B cell (primary cell): ENCODE results near the gene ZNF334. TPM values are rescaled to one million over a fixed set of nuclear protein-coding genes. Genes with fewer than 3 reads are reported as not detected.

Source experiments
- ATAC-seq: fragments of 200-7000 bp; cut with Tn5 transposase; one replicate; pipeline ENCODE4 v1.10.0; 2021; ENCODE audit warnings: low read depth, mild to moderate bottlenecking, moderate number of reproducible peaks, moderate library complexity
- CTCF ChIA-PET: fragments of 350-600 bp; sonication (Branson Sonifier 250); formaldehyde crosslinking; loops from one replicate; lab custom pipeline; 2021; ENCODE audit warnings: antibody characterized with exemption, inconsistent platforms; lab: Charles Lee
- POLR2A ChIA-PET: fragments of 350-600 bp; sonication (Branson Sonifier 250); formaldehyde crosslinking; loops from one replicate; lab custom pipeline; 2021; ENCODE audit warnings: antibody characterized with exemption; lab: Charles Lee
- DNase-seq: peaks from one replicate; pipeline ENCODE4 v3.0.0; 2013
- H2AFZ ChIP-seq: 2 replicates; pipeline ENCODE4 v1.6.1; 2012; ENCODE audit warnings: mild to moderate bottlenecking, low read depth, low read length; ENCODE audit not compliant: insufficient read depth, poor library complexity, severe bottlenecking
- H3K27ac ChIP-seq, 2 donors: 1 replicate in 1 of 2; 2 replicates in 1 of 2; pipeline ENCODE4 v1.5.1; 2012 to 2013; ENCODE audit warnings: low read length in 2 of 2, mild to moderate bottlenecking in 2 of 2, moderate library complexity in 1 of 2
- H3K27me3 ChIP-seq, 4 experiments: fragments of 200-600 bp in 1 of 4; sonication (generic) in 1 of 4; replicated peaks in 1 of 4; 1 replicate in 2 of 4; 2 replicates in 2 of 4; pipeline versions ENCODE4 v1.6.1 to v1.7.0; 2013 to 2016; ENCODE audit warnings: low read length in 3 of 4, mild to moderate bottlenecking in 2 of 4, mixed read lengths in 1 of 4, moderate library complexity in 1 of 4; ENCODE audit not compliant: insufficient read depth in 4 of 4, control insufficient read depth in 3 of 4; ENCODE audit errors: control extremely low read depth in 1 of 4
- H3K36me3 ChIP-seq, 2 experiments: replicated peaks in 1 of 2; 1 replicate in 1 of 2; 2 replicates in 1 of 2; pipeline versions ENCODE4 v1.6.1 to v1.7.1; 2013; ENCODE audit warnings: low read length in 1 of 2; ENCODE audit not compliant: insufficient read depth in 2 of 2, control insufficient read depth in 1 of 2; ENCODE audit errors: control extremely low read depth in 1 of 2, extremely low read depth in 1 of 2
- H3K4me1 ChIP-seq, 2 donors: fragments of 200-600 bp in 1 of 2; sonication (generic) in 1 of 2; 1 replicate in 1 of 2; 2 replicates in 1 of 2; pipeline versions ENCODE4 v1.5.1 to v1.6.1; 2013 to 2017; ENCODE audit warnings: low read length in 2 of 2; ENCODE audit not compliant: control insufficient read depth in 2 of 2, insufficient read depth in 2 of 2
- H3K4me2 ChIP-seq: replicated peaks from 2 replicates; pipeline ENCODE3; 2012; ENCODE audit warnings: mild to moderate bottlenecking, low read depth, low read length; ENCODE audit not compliant: poor library complexity, severe bottlenecking
- H3K4me3 ChIP-seq, 5 experiments: fragments of 200-600 bp in 1 of 5; sonication (generic) in 1 of 5; 1 replicate in 3 of 5; 2 replicates in 2 of 5; pipeline versions ENCODE4 v1.5.1 to v1.7.0; 2011 to 2016; ENCODE audit warnings: low read length in 4 of 5, mild to moderate bottlenecking in 4 of 5, low read depth in 2 of 5, control low read depth in 1 of 5, moderate library complexity in 1 of 5; ENCODE audit not compliant: insufficient read depth in 1 of 5; ENCODE audit errors: control extremely low read depth in 1 of 5, extremely low read depth in 1 of 5
- H3K79me2 ChIP-seq: fragments of 200-600 bp; sonication (generic); one replicate; pipeline ENCODE4 v1.6.0; 2016; ENCODE audit warnings: low read length; ENCODE audit not compliant: control insufficient read depth, insufficient read depth
- H3K9ac ChIP-seq: fragments of 200-600 bp; sonication (generic); 2 replicates; pipeline ENCODE4 v1.6.1; 2017; ENCODE audit warnings: mild to moderate bottlenecking, low read length, moderate library complexity
- H3K9me3 ChIP-seq, 3 donors: one replicate each; pipeline versions ENCODE4 v1.6.1 to v1.7.1; 2013; ENCODE audit warnings: low read length in 2 of 3; ENCODE audit not compliant: control insufficient read depth in 2 of 3, insufficient read depth in 1 of 3; ENCODE audit errors: control extremely low read depth in 1 of 3
- H4K20me1 ChIP-seq: 2 replicates; pipeline ENCODE4 v1.6.0; 2012; ENCODE audit warnings: mild to moderate bottlenecking, low read length; ENCODE audit not compliant: insufficient read depth, control insufficient read depth, poor library complexity, severe bottlenecking
- H3K27ac Mint-ChIP-seq: one replicate; pipeline ENCODE4 v1.8.0; 2021; ENCODE audit warnings: mixed read lengths
- H3K27me3 Mint-ChIP-seq: one replicate; pipeline ENCODE4 v1.8.0; 2021; ENCODE audit warnings: mixed read lengths
- H3K4me1 Mint-ChIP-seq: one replicate; pipeline ENCODE4 v1.8.0; 2021; ENCODE audit warnings: mixed read lengths
- H3K4me3 Mint-ChIP-seq: one replicate; pipeline ENCODE4 v1.8.0; 2021; ENCODE audit warnings: mixed read lengths
- H3K9me3 Mint-ChIP-seq: one replicate; pipeline ENCODE4 v1.8.0; 2022; ENCODE audit warnings: mixed read lengths; ENCODE audit not compliant: insufficient read depth
- EZH2 ChIP-seq: IDR thresholded peaks from 2 replicates; pipeline ENCODE4 v1.6.1; 2012; ENCODE audit warnings: borderline replicate concordance, low read depth, mild to moderate bottlenecking, moderate library complexity, low read length; ENCODE audit not compliant: insufficient read depth, poor library complexity, severe bottlenecking
- WGBS: methylation state at CpG from one replicate; pipeline ENCODE4 v1.1.5; 2013; ENCODE audit warnings: missing lambda C conversion rate; ENCODE audit not compliant: insufficient coverage; 5-methylcytosine and 5-hydroxymethylcytosine counted together
- intact Hi-C: fragments of 100-400 bp; cut with micrococcal nuclease; formaldehyde crosslinking; loops from one replicate; pipeline ENCODE4 v1.10.0; 2022
- polyA plus RNA-seq: library from polyadenylated mRNA; depleted of rRNA; stranded (reverse); fragments of >200 nt; gene quantifications from 2 replicates; pipeline ENCODE4 v1.2.3, GENCODE V29; 2012
- total RNA-seq, 2 donors: library from RNA; stranded (reverse); fragments of 120-200 nt in 1 of 2; gene quantifications; 1 replicate in 1 of 2; 2 replicates in 1 of 2; pipeline versions ENCODE4 v1.2.3 to v1.2.4, GENCODE V29; 2013 to 2022
- TF ChIP-seq, protein P1 (sequence below): fragments of 200-600 bp; IDR thresholded peaks from one replicate; pipeline ENCODE4 v1.8.0; 2022; ENCODE audit warnings: antibody characterized with exemption, mild to moderate bottlenecking

ZNF334 gene
- total and polyA plus RNA-seq, 2 donors (not counting 1 experiment from before 2014, with no cell fraction given), result 0.22 to 0.30 TPM

DNA sequence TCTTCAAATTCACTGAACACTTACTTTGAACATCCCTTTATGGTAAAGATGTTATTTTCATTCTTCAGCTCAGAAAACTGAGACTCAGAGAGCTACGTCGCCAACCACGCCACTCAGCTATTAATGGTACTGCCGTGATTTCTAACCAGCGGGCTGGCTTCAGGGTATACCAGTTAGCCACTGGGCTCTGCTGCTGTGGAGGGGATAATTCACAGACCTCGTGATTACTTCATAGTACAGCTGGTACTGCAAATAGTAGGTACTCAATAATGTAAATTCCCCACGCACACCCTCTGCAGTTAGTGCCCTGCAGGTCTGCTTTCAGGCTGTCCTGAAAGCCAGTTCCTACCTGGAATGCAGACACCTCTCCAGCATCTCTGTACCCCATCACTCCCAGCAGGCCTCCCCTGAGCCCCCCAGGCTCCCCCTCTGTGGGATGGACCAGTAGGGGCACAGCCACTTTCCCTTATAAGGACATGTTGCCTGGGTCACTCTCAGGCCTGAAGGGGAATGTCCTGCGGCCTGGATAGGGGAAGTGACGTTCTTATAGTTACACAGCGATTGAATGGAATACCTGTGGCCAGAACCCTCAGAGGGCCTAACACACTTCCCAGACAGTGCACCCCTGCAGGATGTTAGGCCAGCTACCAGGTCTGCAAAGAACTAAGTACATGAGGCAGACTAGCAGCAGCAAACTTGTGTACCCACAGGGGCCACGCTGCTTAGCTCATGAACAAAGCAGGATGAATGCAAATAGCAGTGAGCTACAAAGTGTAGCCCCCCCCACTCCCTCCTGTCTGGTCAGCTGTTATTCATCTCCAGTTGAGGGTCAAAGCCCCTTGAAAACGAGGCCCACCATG is 38.4 kb upstream of the ZNF334 start:
- peaks cover 53 to 61% of the 10 kb centered on the region in 2 donors for H3K4me1 ChIP-seq
- POLR2A ChIA-PET, result no interaction called here

DNA sequence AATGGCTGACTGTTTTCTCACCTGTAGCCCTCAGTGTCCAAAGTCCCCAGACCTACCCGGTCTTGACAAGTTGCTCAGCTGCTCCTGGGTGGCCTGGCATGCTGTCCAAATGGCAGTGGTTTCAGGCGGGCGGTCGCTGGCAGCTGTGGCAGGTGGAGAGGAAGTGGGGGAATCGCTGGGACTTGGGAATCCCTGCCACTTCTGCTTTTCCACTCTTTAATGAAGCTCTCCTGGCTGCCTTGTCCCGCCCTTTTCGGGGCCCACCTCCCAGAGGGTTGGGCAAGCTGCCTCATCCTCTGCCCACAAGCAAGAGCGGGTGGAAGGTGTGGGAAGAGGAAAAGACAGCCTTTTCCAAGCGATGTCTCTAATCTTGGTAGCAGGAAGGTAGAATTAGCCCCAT is 37.1 kb upstream of the ZNF334 start, which contains the start of gene OCSTAMP:
OCSTAMP (minus strand) TSS at position 194 of the 400 bp plus-strand sequence; CDS start at position 100, 94 bp downstream.
- Histone ChIP-seq H3K27me3 (no peaks in the 10 kb centered on the region), H3K27ac (no peak within 1 kb of the TSS), H3K4me3 (no peak within 1 kb of the TSS), H3K9ac (no peak within 1 kb of the TSS), H3K4me2 (peak within 1 kb of the TSS; percentile 79), H3K79me2 (no peaks in the 10 kb centered on the region), H3K4me1 (peaks cover 54 to 64% of the 10 kb centered on the region in 2 donors), H3K9me3 (no peaks in the 10 kb centered on the region), H2AFZ (no peak within 1 kb of the TSS), H4K20me1 (no peaks in the 10 kb centered on the region), H3K36me3 (no peaks in the 10 kb centered on the region)
- no peaks in the 10 kb centered on the region for H3K9me3 Mint-ChIP-seq
- CTCF ChIA-PET, result interaction anchor here (1.4 to 3.2 kb wide), 2 partner anchors 11 to 130 kb away, joined by 3 to 13 read pairs; no protein-coding TSS in a partner anchor
- ATAC-seq (no peak), DNase-seq (no peak)
- H3K27me3 Mint-ChIP-seq, result no peaks in the 10 kb centered on the region
- POLR2A ChIA-PET, result no interaction called here
- peaks cover 46% of the 10 kb centered on the region for H3K4me1 Mint-ChIP-seq
- no peak within 1 kb of the TSS for H3K4me3 Mint-ChIP-seq
- intact Hi-C loops, result no loop called here
- no peak within 1 kb of the TSS for H3K27ac Mint-ChIP-seq
- no peak for TF ChIP-seq EZH2
- 11% methylated on average over 5 of the region's 9 CpGs for WGBS

More for the DNA sequence above, 38.4 kb upstream of the ZNF334 start:
- Histone ChIP-seq H3K4me2 (peak overlapping the region; percentile 79), H3K9me3 (no peaks in the 10 kb centered on the region), H3K9ac (no peak overlapping the region), H2AFZ (no peak overlapping the region), H3K27ac (no peak overlapping the region), H3K27me3 (no peaks in the 10 kb centered on the region), H3K79me2 (no peaks in the 10 kb centered on the region), H4K20me1 (no peaks in the 10 kb centered on the region), H3K4me3 (no peak overlapping the region), H3K36me3 (no peaks in the 10 kb centered on the region)
- no peak overlapping the region for H3K4me3 Mint-ChIP-seq
- WGBS, result 59% methylated on average over 11 of the region's 12 CpGs
- no peaks in the 10 kb centered on the region for H3K9me3 Mint-ChIP-seq
- ATAC-seq (no peak), DNase-seq (no peak)
- no peak overlapping the region for H3K27ac Mint-ChIP-seq
- peaks cover 51% of the 10 kb centered on the region for H3K4me1 Mint-ChIP-seq
- no peaks in the 10 kb centered on the region for H3K27me3 Mint-ChIP-seq
- intact Hi-C loops, result no loop called here
- TF ChIP-seq, protein P1, sequence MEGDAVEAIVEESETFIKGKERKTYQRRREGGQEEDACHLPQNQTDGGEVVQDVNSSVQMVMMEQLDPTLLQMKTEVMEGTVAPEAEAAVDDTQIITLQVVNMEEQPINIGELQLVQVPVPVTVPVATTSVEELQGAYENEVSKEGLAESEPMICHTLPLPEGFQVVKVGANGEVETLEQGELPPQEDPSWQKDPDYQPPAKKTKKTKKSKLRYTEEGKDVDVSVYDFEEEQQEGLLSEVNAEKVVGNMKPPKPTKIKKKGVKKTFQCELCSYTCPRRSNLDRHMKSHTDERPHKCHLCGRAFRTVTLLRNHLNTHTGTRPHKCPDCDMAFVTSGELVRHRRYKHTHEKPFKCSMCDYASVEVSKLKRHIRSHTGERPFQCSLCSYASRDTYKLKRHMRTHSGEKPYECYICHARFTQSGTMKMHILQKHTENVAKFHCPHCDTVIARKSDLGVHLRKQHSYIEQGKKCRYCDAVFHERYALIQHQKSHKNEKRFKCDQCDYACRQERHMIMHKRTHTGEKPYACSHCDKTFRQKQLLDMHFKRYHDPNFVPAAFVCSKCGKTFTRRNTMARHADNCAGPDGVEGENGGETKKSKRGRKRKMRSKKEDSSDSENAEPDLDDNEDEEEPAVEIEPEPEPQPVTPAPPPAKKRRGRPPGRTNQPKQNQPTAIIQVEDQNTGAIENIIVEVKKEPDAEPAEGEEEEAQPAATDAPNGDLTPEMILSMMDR, result no peak
- TF ChIP-seq EZH2, result no peak
- CTCF ChIA-PET, result interaction anchor here (1.4 to 3.2 kb wide), 2 partner anchors 10 to 129 kb away, joined by 3 to 13 read pairs; no protein-coding TSS in a partner anchor
